GM21786 (cell line): ENCODE results near the gene IL22RA1.

ENCODE experiments used
- ATAC-seq: cut with Tn5 transposase; IDR thresholded peaks from one replicate; pipeline ENCODE4 v1.9.1; 2021; ENCODE audit not compliant: unreplicated experiment

IL22RA1 gene

DNA sequence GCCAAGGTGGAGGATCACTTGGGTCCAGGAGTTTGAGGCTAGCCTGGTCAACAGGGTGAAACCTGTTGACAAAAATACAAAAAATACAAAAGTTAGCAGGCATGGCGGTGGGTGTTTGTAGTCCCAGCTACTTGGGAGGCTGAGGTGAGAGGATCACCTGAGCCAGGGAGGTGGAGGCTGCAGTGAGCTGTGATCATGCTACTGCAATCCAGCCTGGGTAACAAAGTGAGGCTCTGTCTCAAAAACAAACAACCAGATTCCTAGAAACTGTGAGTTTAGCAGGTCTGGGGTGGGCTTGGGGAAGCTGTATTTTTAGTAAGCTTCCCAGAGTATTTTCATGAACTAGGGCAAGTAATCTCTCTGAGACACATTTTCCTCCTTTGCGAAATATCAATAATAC is 25.8 kb downstream of the IL22RA1 start:
- no peak for ATAC-seq

DNA sequence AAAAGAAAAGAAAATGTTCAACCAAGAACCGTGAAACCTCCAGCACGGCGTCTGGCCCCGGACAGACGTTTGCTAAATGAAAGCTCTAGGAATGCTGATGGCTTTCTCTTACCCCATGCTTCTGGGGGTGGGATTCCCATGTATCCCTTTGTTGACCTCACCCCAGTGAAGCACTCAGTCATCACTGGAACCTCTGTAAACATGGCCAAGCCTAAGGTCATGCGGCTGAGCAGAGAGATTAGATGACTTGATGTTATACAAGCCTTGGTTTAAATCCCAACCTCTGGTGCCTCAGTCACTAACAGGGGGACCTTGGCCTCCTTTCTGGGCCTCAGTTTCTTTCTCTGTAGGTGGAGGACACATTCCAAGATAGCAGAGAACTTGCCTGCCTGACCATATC is 28.2 kb downstream of the IL22RA1 start:
- ATAC-seq = no peak

DNA sequence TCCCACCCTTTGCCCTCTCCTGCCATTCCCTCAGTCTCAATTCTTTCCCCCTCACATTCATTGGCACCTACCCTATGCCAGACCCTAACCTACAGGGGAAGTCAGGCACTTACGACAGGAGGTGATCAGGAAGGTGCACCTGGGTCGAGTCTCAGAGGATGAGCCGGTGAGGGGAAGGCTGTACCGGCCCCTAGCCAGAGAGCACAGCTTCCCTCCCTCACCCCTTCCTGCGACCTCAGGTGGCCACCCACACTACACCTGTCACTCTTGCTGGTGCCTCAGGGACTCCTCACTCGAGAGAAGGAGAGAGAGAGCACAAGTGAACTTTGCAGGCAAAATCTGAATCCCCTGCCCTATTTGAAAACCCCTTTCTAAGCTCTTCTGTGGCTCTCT is 29.3 kb downstream of the IL22RA1 start:
- ATAC-seq = no peak

DNA sequence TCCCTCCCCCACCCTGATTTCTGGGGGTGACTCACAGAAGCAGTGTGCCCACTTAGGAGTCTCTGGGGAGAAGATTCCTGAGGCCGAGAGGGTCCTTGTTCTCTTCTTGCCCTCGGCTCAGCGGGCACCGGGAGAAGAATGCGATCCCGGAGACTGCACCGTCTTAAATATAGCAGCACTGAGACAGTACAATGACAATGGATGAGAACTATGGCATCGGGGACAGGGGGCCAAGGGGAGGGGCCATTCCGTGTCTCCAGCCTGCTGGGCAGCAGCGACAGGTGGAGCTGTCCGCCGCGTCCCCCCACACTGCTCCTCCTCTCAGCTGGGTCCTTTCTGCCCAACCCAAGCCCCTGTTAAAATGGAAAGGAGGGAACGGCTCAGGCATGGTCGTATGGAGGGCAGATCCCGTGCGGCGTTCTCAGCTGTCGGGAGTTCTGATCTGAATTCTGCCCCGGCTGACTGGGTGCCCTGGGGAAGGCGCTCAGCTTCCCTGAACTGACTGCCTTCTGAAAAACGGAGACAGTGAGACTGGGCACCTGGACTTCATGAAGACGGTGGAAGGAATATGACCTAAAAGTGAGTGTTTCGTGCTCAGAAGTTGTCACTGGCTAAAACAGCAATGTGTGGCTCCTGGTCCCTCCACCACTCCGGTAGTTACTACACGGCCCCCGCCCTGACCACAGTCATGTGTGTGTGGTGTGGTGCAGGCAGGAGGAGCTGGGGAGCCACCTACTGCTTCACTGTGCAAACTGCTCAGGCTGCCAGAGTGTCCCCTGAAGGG is 30.8 kb downstream of the IL22RA1 start, which contains the start of gene MYOM3:
Gene MYOM3, minus strand, starts transcription at position 140 of the 784 bp plus-strand sequence. CDS start 3,499 bp downstream, outside the sequence.
- ATAC-seq = no peak

DNA sequence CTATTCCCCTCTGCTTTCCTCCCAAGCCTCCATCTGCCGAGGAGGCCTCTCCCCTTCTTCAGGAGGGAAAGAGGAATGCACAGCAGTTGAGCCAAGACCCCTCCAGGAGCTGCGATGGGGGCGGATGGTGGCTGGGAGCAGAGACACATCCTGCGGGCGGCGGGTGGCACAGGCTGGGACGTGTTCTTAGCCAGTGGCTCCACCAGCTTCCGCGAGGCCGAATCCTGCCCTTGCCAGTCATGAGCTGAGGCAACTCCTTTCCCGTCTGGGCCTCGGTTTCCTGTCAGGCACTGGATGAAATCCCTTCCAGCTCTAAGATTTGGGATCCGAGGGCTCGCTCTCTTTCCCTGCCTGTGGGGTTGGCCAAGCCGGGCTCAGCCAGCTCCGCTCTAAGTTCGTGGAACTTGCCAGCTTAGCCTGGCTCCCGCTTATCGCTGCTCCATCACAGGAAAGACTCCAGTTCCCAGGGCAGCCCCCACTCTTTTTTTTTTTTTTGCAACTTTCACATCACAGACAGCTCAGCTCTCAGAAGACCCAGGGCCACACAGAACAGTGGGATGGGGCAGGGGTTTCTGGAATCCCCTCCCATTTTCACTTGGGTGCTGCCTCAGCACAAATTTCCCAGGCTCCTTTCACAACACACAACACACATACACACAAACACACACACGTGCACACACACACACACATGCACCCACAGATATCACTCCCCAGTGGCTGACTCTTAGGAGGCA is 31.5 kb downstream of the IL22RA1 start:
- ATAC-seq = no peak

DNA sequence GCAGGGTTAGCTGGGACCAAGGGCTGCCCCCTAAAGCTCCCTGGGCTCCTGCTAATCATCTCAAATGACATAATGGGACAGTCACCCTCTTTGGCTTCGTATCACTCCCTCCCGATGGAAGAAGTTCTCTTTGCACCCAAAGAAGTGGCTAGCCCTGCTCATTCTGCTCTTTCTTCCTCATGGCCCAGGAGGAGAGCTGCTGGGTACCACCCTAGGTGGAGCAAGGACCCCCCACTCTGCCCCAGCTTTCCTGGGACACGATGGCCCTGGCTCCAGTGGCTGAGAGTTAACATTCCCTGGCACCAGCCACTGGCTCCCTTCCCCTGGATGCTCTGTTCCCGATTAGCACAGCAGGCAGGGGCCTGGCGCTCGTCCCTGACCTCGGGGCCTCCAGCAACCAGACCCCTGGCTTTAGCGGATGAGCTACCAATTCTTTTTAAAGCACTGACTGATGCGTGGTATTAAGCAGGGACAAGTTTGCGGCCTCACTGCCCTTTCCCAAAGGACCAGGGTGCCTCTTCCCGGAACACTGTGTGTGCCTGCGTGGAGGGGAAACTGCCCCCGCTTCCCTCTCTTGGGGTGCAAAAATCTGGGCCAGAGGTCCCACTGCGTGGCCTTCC is 32.2 kb downstream of the IL22RA1 start:
- no peak for ATAC-seq

DNA sequence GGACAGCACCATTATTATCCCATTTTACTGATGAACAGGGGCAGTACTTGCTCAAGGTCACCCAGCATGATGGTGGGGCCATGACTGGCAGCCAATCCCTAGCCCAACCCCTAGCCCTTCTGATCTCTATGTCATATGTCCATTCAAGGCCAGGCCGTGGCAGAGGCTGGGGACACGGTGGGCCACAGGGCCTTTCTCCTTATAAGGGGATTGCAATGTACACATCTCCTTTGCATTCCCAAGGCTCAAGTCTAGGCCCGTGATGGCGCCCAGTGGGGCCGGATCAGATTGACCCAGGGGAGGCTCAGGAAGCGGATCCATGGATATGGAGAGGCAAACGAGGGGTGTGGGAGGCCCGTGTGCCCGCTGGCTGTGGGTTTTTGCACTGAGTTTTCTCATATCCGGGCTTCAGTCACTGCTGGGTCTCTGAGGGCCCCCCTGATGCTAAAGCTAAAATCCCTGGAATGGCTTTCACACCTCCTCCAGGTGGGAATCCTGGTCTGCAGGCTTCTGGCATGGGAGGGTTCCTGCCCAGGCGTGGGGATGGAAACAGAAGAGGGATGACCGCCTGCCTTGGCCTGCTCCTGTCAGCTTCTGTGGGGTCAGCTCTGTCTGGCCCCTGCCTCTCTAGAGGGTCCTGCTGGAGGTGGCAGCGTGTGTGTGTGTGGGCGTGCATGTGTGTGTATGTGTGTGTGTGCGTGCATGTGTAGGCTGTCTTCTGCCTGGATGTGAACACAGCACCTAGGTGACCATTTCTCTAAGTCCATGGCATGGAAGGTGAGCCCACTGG is 33.1 kb downstream of the IL22RA1 start:
- ATAC-seq = no peak

DNA sequence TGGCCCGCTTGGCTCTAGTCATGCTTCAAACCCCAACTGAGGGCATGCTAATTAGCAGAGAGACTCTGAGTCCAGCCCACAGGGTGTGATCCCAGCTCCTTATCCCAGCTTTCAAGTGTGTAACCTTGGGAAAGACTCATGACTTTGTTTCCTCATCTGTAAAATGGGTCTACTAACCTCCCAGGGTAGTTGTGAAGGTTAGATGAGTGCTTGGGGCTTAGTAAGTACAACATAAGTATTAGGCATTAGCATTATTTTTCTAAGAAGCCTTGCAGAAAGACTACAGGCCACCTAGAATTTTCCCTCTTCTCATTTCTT is 33.8 kb downstream of the IL22RA1 start:
- ATAC-seq = no peak

DNA sequence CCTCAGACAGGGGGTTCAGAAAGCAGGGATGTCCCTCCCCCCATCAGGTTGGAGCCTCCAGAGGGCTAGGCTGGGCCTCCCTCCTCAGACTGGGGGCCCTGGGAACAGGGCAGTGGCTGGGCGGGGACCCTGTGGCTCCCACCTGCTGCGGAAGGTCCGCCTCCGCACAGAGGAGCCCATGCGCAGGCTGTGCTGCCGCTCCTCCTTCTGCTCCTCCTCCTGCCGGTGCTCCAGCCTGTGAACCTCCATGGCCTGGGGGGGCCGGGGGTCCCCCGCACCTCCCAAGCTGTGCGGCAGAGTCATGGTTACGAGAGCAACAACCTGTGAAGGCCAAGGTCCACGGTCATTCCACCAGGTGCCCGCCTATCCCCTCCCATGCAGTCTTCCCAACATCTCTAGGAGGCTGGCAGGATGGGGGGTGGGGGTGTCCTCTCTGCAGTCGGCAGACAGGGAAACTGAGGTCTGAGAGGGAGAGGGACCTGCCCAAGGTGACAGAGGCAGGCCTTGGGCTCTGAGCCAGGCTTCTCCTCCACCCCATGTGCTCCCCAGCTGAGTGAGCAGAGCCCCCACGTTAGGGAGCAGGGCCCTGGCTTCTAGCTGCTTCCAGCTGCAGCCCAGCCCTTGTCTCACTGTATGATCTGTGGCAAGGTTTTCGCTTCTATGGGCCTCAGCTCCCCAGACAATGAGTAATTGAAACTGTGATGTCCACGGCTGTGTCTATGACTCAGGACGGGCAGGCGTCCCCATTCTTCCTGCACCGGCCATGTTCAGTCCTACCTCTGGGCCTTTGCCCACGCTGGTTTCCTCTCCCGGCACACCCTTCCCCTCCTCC is 34.4 kb downstream of the IL22RA1 start:
- ATAC-seq = no peak

DNA sequence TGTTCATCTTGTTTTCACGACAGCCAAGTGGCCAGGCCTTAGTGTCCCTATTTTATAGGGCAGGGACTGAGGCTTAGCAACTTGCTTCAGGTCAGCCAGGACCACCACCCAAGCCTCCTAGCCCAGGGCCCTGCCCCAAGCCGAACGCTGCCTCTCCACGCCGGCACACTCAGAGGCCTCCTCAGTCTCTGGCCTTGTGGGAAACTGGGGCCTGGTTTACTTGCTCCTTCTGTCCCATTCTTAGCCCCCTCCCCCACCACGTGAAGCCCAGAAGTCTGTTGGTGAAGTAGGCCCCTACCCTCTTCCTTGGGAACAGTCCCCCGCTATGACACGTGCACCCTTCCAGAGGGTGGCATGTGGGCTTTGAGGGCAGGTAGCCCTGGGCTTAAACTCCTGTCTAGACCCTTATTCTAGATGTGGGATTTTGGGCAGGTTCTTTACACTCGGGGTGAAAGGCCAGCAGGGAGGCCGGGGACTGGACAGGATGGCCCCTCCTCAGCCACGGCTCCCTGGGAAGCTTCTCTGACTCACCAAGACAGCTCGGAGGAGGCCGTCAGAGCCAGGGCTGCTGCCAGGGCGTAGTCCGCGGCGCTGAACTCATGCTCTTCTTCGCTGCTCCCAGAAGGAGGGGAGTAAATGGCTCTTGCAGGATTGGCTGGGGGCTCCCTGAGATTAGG is 35.3 kb downstream of the IL22RA1 start:
- no peak for ATAC-seq

DNA sequence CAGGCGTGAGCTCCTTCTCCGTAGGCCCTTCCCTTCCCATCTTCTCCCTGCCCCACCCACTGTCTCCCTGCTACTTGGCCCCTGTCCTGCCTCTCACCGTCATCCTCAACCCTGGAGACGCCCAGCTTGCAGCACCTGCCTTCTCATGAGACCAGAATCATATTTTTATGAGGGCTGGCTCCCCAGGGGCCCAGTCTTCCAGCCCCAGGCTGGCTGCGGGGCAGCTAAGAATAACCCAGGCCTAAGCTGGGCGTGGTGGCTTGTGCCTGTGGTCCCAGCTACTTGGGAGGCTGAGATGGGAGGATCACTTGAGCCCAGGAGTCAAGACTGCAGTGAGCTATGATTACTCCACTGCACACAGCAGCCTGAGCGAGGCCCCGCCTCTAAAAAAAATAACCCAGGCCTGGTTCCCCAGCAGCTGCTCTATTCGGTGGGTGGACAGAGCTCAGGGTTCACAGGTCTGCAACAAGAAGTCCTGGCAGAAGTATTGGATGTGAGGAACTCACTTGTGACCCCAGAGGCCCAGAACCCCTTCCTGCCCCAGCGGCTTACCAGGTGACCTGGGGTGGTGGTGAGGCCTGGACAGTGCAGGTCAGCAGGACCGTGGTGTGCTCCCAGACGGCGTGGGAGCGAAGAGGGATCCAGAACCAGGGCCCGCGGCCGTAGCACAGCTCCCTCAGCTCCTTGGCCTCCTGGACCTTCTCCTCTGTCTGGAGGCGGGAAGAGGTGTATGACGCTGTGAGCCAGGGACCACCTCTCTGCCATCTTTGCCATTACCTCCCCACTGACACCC is 37.4 kb downstream of the IL22RA1 start:
- no peak for ATAC-seq

DNA sequence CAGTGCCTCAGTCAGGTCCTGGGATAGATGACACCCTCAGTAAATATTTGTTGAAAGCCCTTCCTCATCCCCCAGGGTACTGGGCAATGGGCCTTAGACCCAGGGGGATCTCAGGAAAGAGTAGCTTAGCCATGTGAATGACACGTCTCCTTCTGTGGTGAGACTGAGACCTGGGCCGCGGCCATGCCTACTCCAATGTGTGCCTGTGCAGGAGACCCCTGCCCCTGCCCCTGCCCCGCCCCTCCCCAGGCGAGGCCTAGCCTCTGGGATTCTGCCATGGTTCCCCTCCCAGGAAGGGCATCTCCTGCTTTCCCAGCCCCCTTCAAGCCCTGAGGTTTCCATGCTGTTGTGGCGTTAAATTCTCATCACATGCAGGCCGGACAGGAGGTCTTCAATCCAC is 38.1 kb downstream of the IL22RA1 start:
- no peak for ATAC-seq

DNA sequence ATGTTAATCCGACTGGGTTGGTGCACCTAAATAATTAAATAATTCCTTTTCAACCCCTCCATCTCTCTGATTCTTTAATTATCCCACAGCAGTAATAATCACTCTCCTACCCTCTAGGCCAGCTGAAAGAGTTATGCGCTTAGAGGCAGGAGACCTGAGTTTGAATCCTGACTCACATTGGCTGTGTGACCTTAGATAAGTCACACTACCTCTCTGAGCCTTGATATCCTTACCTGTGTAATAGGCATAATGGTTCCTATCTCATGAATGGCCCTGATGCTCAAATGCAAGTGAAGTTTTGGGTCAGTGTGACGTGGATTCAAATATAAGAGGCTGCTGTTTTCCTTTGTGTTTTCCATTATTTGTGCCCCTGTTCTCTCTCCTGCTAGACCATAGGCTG is 39.1 kb downstream of the IL22RA1 start:
- no peak for ATAC-seq

DNA sequence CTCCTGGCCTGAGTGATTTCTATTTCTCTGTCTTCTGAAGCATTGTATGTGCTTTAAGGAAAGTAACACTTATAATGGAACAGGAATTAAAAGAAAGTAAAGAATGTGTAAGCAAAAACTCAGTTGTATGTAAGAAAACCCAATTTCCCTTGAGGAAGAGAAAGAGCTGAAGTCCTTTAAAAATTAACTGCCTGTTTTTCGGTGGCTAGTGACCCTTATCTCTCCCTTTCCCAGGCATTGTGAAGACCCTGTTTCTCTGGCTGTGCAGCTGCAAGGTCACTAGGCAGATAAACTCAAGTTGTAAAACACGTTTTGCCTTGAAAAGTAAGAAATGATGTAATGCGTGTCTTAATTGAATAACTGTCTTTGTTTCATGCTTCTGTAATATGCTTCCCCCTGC is 39.5 kb downstream of the IL22RA1 start:
- no peak for ATAC-seq

DNA sequence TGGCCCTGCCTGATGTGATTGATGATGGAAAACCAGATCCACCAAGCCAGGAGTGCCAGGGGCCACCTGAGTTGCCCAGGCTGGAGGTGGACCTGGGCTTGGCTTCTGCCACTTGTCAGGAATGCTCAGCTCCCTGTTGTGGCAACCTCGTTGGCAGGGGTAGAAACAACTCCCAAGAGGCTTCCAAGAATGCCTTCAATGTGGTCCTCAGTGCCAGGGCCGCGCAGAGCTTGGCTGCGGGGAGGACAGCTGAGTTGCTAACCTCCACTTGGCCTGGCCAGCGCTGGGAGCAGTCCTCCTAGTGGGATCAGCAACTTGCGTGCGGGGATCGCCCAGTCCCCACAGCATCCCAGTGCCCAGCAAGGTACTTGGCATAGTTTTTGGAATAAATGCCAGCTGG is 40.0 kb downstream of the IL22RA1 start:
- ATAC-seq = no peak

DNA sequence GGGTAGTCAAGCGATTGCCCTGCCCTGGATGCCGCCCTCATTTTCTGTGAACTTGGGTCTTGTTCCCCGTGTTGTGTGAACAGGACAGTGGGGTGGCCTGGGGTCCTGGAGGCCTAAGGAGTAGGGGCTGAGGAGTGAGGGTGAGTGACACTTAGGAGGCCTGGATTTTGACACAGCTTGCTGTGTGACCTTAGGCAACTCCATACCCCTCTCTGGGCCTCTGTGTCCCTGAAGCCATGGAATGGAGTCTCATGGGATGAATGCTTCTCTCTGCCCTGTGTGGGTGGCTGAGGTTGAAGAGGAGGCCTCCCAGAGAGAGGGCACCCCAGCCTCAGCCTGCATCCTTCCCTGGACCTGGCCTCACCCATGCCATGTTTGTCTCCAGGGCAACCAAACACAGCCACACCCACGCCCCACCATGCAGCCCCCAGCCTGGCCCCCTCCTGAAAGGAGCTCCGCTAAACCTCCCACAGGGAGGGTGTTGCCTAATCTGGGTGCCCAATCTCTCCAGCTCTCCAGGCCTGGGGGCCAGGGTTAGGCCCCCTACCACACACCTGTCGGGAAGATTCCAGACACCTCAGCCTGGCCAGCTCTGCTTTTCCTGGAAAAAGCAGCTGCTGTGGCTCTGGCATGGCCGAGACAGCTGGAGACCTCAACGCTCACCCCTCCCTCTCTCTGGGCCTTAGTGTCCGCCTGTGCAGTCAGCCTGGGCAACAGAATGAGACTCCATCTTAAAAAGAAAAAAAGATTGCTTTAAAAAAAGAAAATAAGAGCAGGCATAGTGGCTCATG is 40.9 kb downstream of the IL22RA1 start:
- no peak for ATAC-seq

DNA sequence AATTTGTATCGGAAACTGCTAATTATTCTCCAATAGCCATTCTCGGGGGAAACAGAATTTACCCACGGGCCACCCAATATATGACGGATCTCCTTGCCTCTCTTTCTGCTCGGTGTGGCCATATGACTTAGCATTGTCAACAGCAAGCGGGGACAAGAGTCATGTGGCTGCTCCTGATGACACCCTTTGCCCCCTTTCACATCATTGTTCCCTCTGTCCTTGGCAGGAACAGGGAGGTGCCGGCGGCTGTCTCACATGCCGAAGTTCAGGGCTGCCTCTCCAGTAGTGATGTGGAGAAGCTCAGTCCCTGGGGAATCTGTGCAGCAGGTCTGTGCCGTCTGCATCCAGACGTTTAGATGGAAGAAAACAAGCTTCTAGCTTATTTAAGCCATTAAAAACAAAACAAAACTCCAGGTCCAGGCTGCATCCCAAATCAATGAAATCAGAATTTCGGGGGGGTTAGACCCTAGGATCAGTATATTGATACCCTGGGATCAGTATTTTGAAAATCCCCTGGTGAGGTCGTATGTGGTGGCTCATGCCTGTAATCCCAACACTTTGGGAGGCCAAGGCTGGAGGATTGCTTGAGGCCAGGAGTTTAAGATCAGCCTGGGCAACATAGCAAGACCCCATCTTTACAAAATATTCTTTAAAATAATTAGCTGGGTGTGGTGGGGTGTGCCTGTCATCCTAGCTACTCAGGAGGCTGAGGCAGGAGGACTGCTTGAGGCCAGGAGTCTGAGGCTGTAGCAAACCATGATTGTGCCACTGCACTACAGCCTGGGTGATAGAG is 41.8 kb downstream of the IL22RA1 start:
- ATAC-seq = no peak
